HG02885 (cell line): ENCODE results near the gene PRSS2.

Source experiments
- ATAC-seq: cut with Tn5 transposase; IDR thresholded peaks from one replicate; pipeline ENCODE4 v1.9.1; 2021; ENCODE audit warnings: mild to moderate bottlenecking; ENCODE audit not compliant: unreplicated experiment, poor library complexity

The PRSS2 gene

DNA sequence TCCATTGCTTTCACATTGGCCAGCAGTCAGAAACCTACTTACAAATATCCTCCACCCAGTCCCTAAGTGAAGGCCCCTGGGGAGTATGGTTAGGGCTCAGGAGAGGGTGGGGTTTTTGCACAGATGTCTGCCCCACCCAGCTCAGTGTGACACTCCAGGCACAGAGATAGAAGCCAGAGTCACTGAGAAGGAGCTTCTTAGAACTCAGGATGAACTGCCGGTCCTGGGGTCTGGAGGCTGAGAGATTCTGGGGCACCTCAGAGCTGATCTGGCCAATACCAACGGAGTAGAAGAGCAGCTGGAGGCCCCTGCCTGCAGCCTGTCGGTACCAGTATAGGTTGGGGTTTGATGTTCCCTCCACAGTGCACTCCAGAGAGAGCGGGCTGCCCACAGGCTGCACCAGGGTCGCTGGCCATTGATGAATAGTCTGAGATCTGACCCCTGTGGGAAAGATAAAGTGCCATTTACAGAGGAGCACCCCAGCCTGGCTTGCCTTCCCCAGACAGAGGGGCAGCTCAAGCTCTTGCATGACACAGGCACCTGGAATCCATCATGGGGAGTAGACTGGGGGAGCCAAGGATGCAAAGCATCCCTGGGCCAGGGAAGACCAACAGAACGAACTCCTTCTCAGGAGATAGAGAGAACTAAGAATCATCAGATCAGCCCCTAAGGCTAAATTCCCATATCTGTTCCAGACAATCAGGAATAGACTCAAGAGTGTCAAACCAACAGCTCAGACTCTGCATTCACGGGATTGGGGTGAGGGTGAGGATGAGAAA is 41.9 kb downstream of the PRSS2 start:
- no peak for ATAC-seq

GRCh38 chr7:142813226-142813625 is 42.5 kb downstream of the PRSS2 start:
- no peak for ATAC-seq

GRCh38 chr7:142813699-142814098 is 42.9 kb downstream of the PRSS2 start:
- ATAC-seq: no peak

DNA sequence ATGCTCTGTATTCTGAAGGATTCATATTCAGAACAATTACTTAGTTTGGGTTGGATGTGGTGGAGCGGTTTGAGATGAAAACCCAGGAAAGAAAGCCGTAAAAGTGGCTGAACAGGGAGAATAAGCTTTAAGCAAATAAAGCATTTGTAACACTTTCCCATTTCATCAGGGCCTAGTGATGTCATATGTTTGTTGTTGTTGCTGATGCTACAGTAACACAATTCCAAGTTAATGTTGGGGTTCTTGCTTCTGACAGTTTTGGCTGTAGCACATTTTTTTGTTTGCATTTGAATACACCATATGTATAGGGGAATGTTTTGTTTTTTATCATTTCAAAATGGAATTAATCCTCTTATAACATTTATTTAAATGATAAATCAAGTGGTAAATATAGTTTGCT is 43.7 kb downstream of the PRSS2 start:
- no peak for ATAC-seq

GRCh38 chr7:142815134-142815533 is 44.4 kb downstream of the PRSS2 start:
- ATAC-seq: no peak

- ATAC-seq: no peak
These were observed 46.7 kb downstream of the PRSS2 start for GRCh38 chr7:142817506-142817905.

DNA sequence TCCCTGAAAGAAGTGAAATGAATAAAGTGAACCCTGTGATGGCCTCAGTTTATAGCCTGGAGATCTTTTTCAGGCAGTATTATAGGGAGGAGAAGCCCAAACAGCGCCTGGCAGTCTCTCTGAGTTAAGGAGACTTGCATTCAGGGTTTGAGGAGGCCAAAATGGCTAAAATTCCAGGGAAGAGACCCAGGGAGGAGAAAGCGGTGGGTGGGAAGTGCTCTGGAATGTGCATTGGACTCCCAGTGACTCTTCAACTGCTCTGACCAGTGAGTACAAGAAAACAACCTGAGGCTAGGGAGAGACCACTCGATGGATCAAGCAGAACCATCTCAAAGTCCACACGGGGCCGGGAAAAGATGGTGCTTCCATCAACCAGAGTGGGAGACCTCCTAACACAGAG is 48.8 kb downstream of the PRSS2 start:
- ATAC-seq: no peak

DNA sequence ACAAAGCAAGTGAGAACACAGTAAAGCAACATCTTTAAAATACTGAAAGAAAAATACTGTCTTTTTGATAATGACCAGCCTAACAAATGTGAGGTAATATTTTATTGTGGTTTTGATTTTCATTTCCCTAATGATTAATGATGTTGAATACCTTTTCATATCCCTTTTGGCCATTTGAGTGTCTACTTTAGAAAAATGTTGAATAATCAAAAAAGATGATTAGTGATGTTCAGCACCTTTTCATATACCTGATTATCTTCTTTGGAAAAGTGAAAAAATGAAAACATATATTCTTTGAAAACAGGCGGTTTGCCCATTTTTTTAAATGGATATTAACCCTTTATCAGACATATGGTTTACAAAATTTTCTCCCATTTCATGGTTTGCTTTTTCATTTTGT is 51.9 kb downstream of the PRSS2 start:
- no peak for ATAC-seq
